ENCODE results near the gene AOC2.
A peak's percentile ranks its signal among the peaks of the same experiment; 100 is the strongest.

The AOC2 gene

DNA sequence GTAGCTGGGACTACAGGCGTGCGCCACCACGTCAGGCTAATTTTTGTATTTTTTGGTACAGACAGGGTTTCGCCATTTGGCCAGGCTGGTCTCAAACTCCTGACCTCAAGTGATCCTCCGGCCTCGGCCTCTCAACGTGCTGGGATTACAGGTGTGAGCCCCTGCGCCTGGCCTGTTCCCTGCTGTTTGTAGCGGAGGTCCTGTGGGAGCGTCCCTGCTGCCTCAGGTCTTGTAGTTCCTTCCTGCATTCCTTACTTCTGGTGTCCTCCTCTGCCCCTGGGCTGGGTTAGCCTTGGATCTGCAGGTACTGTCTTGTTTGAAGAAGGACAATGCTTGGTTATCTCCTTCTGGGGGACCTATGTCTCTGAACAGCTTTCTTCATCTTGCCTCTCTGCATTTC is 32.7 kb downstream of the AOC2 start:
- TF ChIP-seq FOXM1 (IDR thresholded peaks at IDR 0.05; ENCODE audit: borderline replicate concordance, low read depth) (no peak), NFIC (IDR thresholded peaks at IDR 0.05) (no peak), YY1 (IDR thresholded peaks at IDR 0.05; ENCODE audit: low read depth) (no peak), USF1 (IDR thresholded peaks at IDR 0.05) (no peak), CEBPB (IDR thresholded peaks at IDR 0.05) (no peak), CREB1 (IDR thresholded peaks at IDR 0.05; ENCODE audit: low read depth) (no peak), TCF12 (IDR thresholded peaks at IDR 0.05; ENCODE audit: low read depth) (no peak), REST (IDR thresholded peaks at IDR 0.05; ENCODE audit: low read depth) (no peak), EP300 (IDR thresholded peaks at IDR 0.05; ENCODE audit: borderline replicate concordance) (no peak), TAF1 (IDR thresholded peaks at IDR 0.05; ENCODE audit: low read depth) (no peak), ZBTB7A (IDR thresholded peaks at IDR 0.05; ENCODE audit: low read depth) (no peak), EGR1 (IDR thresholded peaks at IDR 0.05) (no peak), RAD21 (IDR thresholded peaks at IDR 0.05; ENCODE audit: low read depth) (no peak), TEAD4 (IDR thresholded peaks at IDR 0.05) (no peak)
- TF ChIP-seq, protein P1, sequence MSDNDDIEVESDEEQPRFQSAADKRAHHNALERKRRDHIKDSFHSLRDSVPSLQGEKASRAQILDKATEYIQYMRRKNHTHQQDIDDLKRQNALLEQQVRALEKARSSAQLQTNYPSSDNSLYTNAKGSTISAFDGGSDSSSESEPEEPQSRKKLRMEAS (IDR thresholded peaks at IDR 0.05) = no peak

DNA sequence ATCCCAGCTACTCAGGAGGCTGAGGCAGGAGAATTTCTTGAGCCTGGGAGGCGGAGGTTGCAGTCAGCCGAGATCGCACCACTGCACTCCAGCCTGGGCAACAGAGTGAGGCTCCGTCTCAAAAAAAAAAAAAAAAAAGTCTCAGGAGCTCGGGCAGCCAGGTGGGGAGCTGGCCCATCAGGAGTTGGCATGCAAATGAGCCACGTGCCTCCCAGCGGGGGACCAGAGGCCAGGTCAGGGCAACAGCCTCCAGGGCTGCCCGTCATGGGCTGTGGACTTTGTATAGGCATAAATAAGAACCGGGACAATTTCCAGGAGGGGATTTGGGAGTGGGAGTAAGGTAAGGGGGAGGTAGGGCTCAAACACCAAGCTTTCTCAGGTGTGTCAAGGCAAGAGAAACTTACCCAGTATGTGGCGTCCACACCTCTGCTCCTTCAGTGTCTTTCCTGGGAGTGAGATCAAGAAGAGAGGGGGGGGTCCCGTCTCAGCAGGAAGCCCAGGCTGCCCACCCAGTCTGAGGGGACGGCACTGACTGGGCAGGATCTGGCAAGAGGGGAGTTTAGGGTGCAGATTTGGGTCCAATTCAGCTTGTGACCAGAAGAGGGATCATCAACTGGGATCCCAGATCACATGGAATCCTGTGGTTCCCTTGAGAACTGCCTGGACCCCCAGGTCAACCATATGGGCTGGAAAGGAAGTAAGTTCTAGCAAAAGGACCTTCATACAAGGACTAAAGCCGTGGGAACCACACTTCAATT is 33.9 kb downstream of the AOC2 start:
- TF ChIP-seq FOXM1 (IDR thresholded peaks at IDR 0.05; ENCODE audit: borderline replicate concordance, low read depth) = no peak
- TF ChIP-seq, protein P1 (IDR thresholded peaks at IDR 0.05) = peak; percentile 72
- TF ChIP-seq REST (IDR thresholded peaks at IDR 0.05; ENCODE audit: low read depth) = no peak
- peak; percentile 53; the same call in 1 of the 2 replicates for TF ChIP-seq TEAD4 (IDR thresholded peaks at IDR 0.05)
- peak; percentile 68 for TF ChIP-seq NFIC (IDR thresholded peaks at IDR 0.05)
- no peak for TF ChIP-seq EP300 (IDR thresholded peaks at IDR 0.05; ENCODE audit: borderline replicate concordance)
- peak; percentile 71 for TF ChIP-seq TCF12 (IDR thresholded peaks at IDR 0.05; ENCODE audit: low read depth)
- TF ChIP-seq USF1 (IDR thresholded peaks at IDR 0.05) = peak; percentile 89

- no peak for TF ChIP-seq TEAD4 (IDR thresholded peaks at IDR 0.05)
- no peak for TF ChIP-seq REST (IDR thresholded peaks at IDR 0.05; ENCODE audit: low read depth)
- TF ChIP-seq ZBTB7A (IDR thresholded peaks at IDR 0.05; ENCODE audit: low read depth) = no peak
These were observed 34.7 kb downstream of the AOC2 start for GRCh38 chr17:42878924-42879595.

DNA sequence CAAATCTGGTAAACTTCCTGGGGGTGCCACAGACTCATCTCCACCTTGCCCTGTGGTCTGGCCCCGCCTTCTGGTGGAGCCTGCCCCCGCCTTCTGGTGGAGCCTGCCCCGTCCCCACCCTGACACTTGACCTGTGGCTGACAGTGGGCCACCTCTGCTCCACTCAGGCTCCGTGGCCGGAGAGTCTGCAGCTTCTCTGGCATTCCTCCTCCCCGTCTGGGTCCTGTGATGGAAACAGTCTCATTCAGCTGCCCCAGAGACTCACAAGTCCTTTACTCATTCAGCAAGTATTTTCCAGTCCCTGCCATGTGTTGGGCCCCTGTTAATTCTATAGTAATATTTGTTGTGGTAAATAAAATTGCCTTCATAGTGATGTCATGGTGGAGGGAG is 35.2 kb downstream of the AOC2 start:
- TF ChIP-seq TEAD4 (IDR thresholded peaks at IDR 0.05) = no peak
- no peak for TF ChIP-seq REST (IDR thresholded peaks at IDR 0.05; ENCODE audit: low read depth)
- TF ChIP-seq YY1 (IDR thresholded peaks at IDR 0.05; ENCODE audit: low read depth) = no peak
